CD4-positive, CD25-positive, alpha-beta regulatory T cell (primary cell): ENCODE measurements around the gene NACC2. TPM values are rescaled to one million over a fixed set of nuclear protein-coding genes. Genes with fewer than 3 reads are reported as not detected.
"Not testable (repeated sequence)": the region's sequence is repeated elsewhere in the genome, so short reads cannot be mapped to it uniquely, and the experiment has no call there.

Source experiments
- ATAC-seq, 2 donors: fragments of 150-1000 bp; cut with Tn5 transposase; one replicate each; pipeline ENCODE4 v1.10.0; 2021; ENCODE audit warnings: low read depth in 2 of 2, moderate number of reproducible peaks in 2 of 2, moderate library complexity in 1 of 2
- DNase-seq, 3 donors: peaks; one replicate each; pipeline versions ENCODE4 v3.0.0 to v3.0.0-alpha.2; 2012 to 2022; ENCODE audit warnings: mixed read lengths in 1 of 3
- H3K27ac ChIP-seq: one replicate; pipeline ENCODE4 v1.7.0; 2013; ENCODE audit warnings: mild to moderate bottlenecking, low read length; ENCODE audit not compliant: insufficient read depth, poor library complexity, severe bottlenecking
- H3K27me3 ChIP-seq: one replicate; pipeline ENCODE4 v1.7.0; 2013; ENCODE audit warnings: low read length; ENCODE audit not compliant: control insufficient read depth, insufficient read depth
- H3K36me3 ChIP-seq: one replicate; pipeline ENCODE4 v1.7.0; 2013; ENCODE audit warnings: mild to moderate bottlenecking, low read length, moderate library complexity; ENCODE audit not compliant: control insufficient read depth, insufficient read depth
- H3K4me1 ChIP-seq: 2 replicates; pipeline ENCODE4 v1.7.0; 2013; ENCODE audit warnings: mild to moderate bottlenecking, low read length; ENCODE audit not compliant: insufficient read depth, control insufficient read depth, poor library complexity, severe bottlenecking
- H3K4me3 ChIP-seq: one replicate; pipeline ENCODE4 v1.7.0; 2013; ENCODE audit warnings: low read depth, mild to moderate bottlenecking, low read length, moderate library complexity
- H3K9me3 ChIP-seq, 2 experiments: 1 replicate in 1 of 2; 2 replicates in 1 of 2; pipeline ENCODE4 v1.7.0; 2013; ENCODE audit warnings: low read length in 2 of 2, mild to moderate bottlenecking in 1 of 2, moderate library complexity in 1 of 2; ENCODE audit not compliant: control insufficient read depth in 2 of 2
- H3K27ac Mint-ChIP-seq, 3 donors: one replicate each; pipeline ENCODE4 v1.8.0; 2020 to 2022; ENCODE audit warnings: mild to moderate bottlenecking in 3 of 3, mixed read lengths in 3 of 3, moderate library complexity in 2 of 3
- H3K27me3 Mint-ChIP-seq: one replicate; pipeline ENCODE4 v1.8.0; 2022; ENCODE audit warnings: mild to moderate bottlenecking, mixed read lengths
- H3K36me3 Mint-ChIP-seq: one replicate; pipeline ENCODE4 v1.8.0; 2020; ENCODE audit warnings: mixed read lengths
- H3K4me1 Mint-ChIP-seq, 4 donors: one replicate each; pipeline ENCODE4 v1.8.0; 2020 to 2022; ENCODE audit warnings: mixed read lengths in 4 of 4, mild to moderate bottlenecking in 1 of 4
- H3K4me3 Mint-ChIP-seq, 4 donors: one replicate each; pipeline ENCODE4 v1.8.0; 2020 to 2022; ENCODE audit warnings: mild to moderate bottlenecking in 4 of 4, mixed read lengths in 4 of 4, moderate library complexity in 3 of 4
- H3K9me3 Mint-ChIP-seq, 7 donors: one replicate each; pipeline ENCODE4 v1.8.0; 2020 to 2022; ENCODE audit warnings: mixed read lengths in 7 of 7, mild to moderate bottlenecking in 3 of 7, moderate library complexity in 2 of 7
- polyA plus RNA-seq, 4 donors: library from polyadenylated mRNA; unstranded; fragments of 300-500 nt; fragmentation: Illumina TruSeq; gene quantifications; one replicate each; pipeline ENCODE4 v1.2.3, GENCODE V29; 2021
- total RNA-seq: library from RNA; stranded (reverse); gene quantifications from one replicate; pipeline ENCODE4 v1.2.3, GENCODE V29; 2022

The NACC2 gene
- total and polyA plus RNA-seq, 5 donors from 2014 or later, result 0.76 to 4.8 (median 1.0) TPM

DNA sequence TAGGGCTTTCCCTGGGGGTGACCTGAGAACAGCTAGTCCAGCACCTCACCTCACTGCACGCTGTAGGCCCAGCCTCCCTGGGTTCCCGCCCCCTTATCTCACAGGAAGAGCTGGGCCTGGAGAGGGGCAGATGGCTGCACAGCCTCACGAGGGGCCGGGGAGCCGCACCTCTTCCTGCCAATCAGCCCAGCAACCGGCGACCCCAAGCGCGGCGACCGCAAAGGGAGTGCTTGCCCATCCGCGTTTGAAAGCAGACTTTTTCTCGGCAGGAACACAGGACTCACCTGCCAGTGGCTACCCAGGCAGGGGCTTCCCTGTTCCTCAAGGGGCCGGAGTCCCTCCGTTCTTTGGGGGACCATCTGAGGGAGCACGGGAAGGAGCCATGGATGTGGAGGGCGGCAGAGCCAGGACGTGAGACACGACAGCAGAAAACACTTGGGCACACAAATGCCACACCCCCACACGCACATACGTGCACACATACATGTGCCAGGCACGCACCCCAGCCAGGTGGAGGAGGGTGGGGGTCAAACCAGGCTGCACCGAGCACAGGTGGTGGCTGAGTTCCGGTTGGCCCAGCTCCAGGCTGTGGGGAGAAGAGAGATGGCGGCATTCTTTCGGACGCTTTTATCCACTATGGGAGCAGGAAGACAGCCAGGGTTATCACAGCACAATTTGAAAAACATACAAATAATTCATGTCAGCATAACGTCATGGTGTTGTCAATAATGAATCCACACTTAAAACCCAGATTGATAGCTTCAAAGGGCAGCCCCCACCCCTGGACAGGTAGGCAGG, 12.3 kb upstream of the NACC2 start:
- Mint-ChIP-seq H3K4me1 (peaks cover 4 to 62% (median 19%) of the 10 kb centered on the region in 4 donors), H3K9me3 (no peaks in the 10 kb centered on the region), H3K27me3 (no peaks in the 10 kb centered on the region), H3K36me3 (no peaks in the 10 kb centered on the region), H3K27ac (peak overlapping the region; percentile 86 to 96 (median 90)), H3K4me3 (peak overlapping the region; percentile 77 to 87 (median 83))
- Histone ChIP-seq H3K27ac (peak overlapping the region; percentile 83), H3K36me3 (no peaks in the 10 kb centered on the region), H3K27me3 (no peaks in the 10 kb centered on the region), H3K4me1 (peaks cover 65% of the 10 kb centered on the region), H3K4me3 (peak overlapping the region; percentile 26), H3K9me3 (no peaks in the 10 kb centered on the region)
- DNase-seq (peak; percentile 51 to 89 (median 52)), ATAC-seq (peak; percentile 15 to 17)

DNA sequence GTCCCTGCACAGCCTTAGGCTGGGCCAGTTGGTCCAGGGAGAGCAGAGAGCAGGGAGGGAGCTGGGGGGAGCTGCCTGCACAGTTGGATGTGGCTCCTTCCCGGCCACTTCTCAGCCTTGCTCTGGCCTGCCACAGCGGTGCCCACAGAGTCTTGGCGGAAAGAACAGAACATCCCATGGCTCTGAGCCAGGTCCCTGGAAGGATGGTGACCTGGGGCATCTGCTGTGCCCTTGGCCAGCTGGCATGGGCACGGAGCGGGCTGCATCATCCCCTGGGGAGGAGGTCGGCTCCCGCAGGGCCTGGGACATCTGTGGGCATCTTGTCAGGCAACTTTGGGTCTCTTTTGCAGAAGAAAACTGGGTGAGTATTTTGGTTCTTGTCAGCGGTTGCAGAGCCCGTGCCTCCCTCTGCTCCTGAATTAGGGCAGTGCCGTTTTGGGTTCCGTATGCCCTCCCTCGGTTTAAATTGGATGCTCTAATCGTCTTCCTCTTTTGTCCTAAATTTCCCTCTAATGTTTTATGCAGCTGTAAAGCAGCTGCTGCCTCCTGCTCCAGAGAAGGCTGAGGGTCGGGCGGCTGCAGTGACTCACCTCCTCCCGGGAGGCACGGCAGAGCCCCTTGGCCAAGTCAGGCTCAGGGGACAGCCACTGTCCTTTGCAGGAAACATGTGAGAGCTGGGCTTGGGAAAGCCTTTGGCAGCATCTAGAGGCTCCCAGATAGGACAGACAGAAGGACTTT, 10.5 kb upstream of the NACC2 start:
- H3K27me3 ChIP-seq, result no peaks in the 10 kb centered on the region
- peak overlapping the region; percentile 83 for H3K27ac ChIP-seq
- ATAC-seq (no peak), DNase-seq (no peak)
- peak overlapping the region; percentile 75 to 96 (median 94) for H3K27ac Mint-ChIP-seq
- no peaks in the 10 kb centered on the region for H3K9me3 Mint-ChIP-seq
- H3K4me1 ChIP-seq, result peaks cover 47% of the 10 kb centered on the region
- H3K4me3 ChIP-seq, result no peak overlapping the region
- H3K36me3 Mint-ChIP-seq, result no peaks in the 10 kb centered on the region
- H3K9me3 ChIP-seq, result no peaks in the 10 kb centered on the region
- peak overlapping the region; percentile 15 to 43 (median 41) for H3K4me3 Mint-ChIP-seq
- H3K27me3 Mint-ChIP-seq, result no peaks in the 10 kb centered on the region
- H3K4me1 Mint-ChIP-seq, result peaks cover 0 to 46% (median 12%) of the 10 kb centered on the region in 4 donors
- no peaks in the 10 kb centered on the region for H3K36me3 ChIP-seq

DNA sequence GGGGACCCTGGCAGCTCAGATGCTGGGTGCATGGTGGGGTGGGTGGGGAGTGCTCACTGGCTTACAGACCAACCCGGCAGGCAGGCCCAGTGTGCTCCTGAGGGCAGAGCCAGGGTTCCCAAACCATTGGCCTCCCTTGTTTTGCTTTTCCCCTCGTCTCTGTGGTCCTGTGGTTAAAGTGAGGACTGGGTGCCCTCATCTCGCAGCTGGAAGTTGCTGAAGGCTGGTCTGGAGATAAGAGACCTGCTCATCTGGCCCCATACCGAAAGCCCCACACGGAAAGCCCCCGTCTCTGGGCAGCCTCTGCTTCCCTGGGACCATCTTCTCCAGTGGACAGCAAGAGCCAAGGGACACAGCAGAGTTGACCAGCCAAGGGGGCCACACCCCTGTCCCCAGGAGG, 9.8 kb upstream of the NACC2 start:
- Histone ChIP-seq H3K27me3 (no peaks in the 10 kb centered on the region), H3K36me3 (no peaks in the 10 kb centered on the region), H3K4me1 (peaks cover 41% of the 10 kb centered on the region), H3K27ac (no peak overlapping the region), H3K4me3 (no peak overlapping the region), H3K9me3 (no peaks in the 10 kb centered on the region)
- Mint-ChIP-seq H3K27me3 (no peaks in the 10 kb centered on the region), H3K36me3 (no peaks in the 10 kb centered on the region), H3K4me1 (peaks cover 0 to 40% (median 10%) of the 10 kb centered on the region in 4 donors), H3K27ac (peak overlapping the region in 1 of 3 donors; percentile 96), H3K9me3 (no peaks in the 10 kb centered on the region), H3K4me3 (peak overlapping the region in 1 of 4 donors; percentile 41)
- ATAC-seq, result no peak
- DNase-seq, result no peak

DNA sequence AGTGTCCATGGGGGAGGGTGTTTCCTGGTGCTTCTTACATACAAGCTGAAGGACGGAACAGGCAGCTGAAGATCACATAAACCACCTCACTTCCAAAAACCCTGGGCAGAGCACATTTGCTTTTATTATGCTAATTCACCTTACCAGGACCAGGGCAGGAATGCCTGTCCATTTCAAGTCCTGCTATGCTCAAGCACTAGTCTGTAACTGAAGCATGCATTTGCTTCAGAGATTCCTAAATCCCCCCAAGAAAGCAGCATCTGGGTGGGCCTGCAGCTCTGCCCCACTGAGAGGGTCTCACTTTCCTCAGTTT, 9.4 kb upstream of the NACC2 start:
- DNase-seq (no peak), ATAC-seq (no peak)
- no peaks in the 10 kb centered on the region for H3K36me3 ChIP-seq
- H3K27ac ChIP-seq, result no peak overlapping the region
- no peaks in the 10 kb centered on the region for H3K27me3 Mint-ChIP-seq
- H3K4me1 Mint-ChIP-seq, result peaks cover 0 to 38% (median 10%) of the 10 kb centered on the region in 4 donors
- no peaks in the 10 kb centered on the region for H3K36me3 Mint-ChIP-seq
- peaks cover 37% of the 10 kb centered on the region for H3K4me1 ChIP-seq
- H3K4me3 ChIP-seq, result no peak overlapping the region
- no peaks in the 10 kb centered on the region for H3K27me3 ChIP-seq
- no peak overlapping the region for H3K27ac Mint-ChIP-seq
- peak overlapping the region in 1 of 4 donors; percentile 69 for H3K4me3 Mint-ChIP-seq
- H3K9me3 Mint-ChIP-seq, result no peaks in the 10 kb centered on the region
- H3K9me3 ChIP-seq, result no peaks in the 10 kb centered on the region

DNA sequence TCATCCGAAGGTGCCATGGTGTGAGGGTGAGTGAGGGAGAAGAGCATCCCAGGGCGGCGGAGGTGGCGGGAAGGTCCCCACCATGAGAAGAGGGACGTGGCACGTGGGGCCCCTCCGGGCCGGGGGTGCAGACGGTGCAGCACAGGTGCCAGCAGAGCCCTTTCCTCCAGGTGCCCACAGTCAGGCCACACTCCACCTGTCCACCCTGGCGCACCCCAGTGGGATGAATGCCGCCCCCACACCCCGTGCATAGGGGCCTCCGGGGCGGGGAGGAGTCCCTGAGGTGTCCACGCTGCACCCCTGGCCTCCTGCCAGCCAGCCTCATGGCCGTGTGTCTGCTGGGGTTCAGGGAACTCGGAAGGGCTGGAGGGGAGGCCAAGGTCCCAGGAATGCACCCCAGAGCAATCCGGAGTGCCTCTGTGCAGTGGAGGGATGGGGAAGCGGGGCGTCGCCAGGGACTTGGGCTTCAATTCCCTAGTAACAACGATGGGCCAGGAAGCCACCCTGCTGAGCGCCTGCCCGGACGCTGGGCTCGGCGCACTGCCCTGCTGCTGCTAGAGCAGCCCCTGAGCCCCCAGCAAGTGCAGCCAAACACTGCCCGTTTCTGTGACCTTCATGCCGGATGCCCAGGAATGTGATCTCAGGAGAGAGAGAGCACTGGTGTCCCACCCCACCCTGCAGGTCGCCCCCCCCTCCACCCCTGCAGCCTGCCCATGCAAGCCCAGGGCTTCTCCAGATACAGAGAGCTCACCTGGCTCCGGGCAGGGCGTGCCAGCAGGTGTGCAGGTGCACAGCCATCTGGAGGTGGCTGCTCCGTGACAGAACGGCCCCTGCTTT, 8.8 kb upstream of the NACC2 start:
- H3K4me1 Mint-ChIP-seq, result peaks cover 0 to 37% (median 10%) of the 10 kb centered on the region in 4 donors
- Histone ChIP-seq H3K27me3 (no peaks in the 10 kb centered on the region), H3K36me3 (no peaks in the 10 kb centered on the region), H3K27ac (no peak overlapping the region), H3K9me3 (no peaks in the 10 kb centered on the region), H3K4me3 (no peak overlapping the region), H3K4me1 (peaks cover 35% of the 10 kb centered on the region)
- DNase-seq (no peak), ATAC-seq (no peak)
- no peaks in the 10 kb centered on the region for H3K9me3 Mint-ChIP-seq
- H3K36me3 Mint-ChIP-seq, result no peaks in the 10 kb centered on the region
- no peak overlapping the region for H3K27ac Mint-ChIP-seq
- no peaks in the 10 kb centered on the region for H3K27me3 Mint-ChIP-seq
- H3K4me3 Mint-ChIP-seq, result peak overlapping the region in 1 of 4 donors; percentile 69

DNA sequence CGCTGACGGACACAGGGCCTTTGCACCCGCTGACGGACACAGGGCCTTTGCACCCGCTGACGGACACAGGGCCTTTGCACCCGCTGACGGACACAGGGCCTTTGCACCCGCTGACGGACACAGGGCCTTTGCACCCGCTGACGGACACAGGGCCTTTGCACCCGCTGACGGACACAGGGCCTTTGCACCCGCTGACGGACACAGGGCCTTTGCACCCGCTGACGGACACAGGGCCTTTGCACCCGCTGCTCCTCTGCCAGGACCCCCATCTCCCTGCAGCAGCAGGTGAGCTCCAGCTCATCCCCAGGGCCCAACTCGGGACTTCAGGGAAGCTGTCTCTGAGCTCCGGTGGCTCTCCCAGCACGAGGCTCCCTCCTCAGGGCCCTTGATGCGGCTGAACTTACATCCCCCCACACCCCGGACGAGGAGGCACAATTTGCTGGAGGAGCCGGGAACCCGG, 6.6 kb upstream of the NACC2 start:
- H3K27me3 Mint-ChIP-seq, H3K27ac Mint-ChIP-seq, H3K9me3 ChIP-seq, H3K27me3 ChIP-seq, H3K36me3 ChIP-seq, ATAC-seq, H3K36me3 Mint-ChIP-seq, DNase-seq, H3K4me3 ChIP-seq, H3K9me3 Mint-ChIP-seq, H3K4me3 Mint-ChIP-seq, H3K27ac ChIP-seq: not testable (repeated sequence)
- peaks cover 0 to 22% (median 0%) of the 10 kb centered on the region in 4 donors for H3K4me1 Mint-ChIP-seq
- peaks cover 15% of the 10 kb centered on the region for H3K4me1 ChIP-seq

DNA sequence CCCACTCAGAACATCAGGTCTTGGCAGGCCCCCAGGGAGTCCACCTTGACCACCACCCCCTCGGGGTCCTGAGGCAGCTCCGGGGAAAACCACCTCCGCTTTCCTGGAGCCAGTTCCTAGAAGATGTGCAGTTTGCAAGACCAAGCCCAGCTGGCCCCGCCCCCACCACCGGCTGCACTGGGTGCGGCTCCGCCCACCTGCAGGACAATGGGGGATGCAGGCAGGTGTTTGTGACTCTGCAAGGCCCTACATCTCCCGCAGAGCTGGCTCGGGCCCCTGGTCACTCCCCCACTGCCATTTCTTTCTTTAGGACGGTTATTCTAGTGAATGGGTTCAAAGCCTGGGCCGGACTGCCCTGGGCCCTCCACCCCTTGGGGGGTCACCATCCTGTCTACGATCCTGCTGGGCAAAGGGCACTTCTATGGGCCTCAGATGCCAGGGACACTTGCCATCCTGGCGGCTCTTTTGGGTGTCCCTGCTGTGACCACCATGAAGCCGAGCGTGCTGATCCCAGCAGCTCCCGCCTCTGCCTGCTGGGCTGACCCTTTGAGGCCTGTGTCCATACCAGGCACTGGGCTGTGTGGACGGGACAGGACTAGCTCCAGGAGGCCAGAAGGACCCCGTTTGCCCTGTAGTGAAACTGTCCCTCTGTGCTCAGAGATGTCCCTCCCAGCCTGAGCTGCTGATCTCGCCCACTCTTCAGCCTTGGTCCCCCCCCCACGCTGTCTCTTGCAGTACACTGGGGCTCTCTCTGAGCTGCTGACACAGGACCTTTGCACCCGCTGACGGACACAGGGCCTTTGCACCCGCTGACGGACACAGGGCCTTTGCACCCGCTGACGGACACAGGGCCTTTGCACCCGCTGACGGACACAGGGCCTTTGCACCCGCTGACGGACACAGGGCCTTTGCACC, 5.9 kb upstream of the NACC2 start:
- Mint-ChIP-seq H3K27me3 (peaks cover 7% of the 10 kb centered on the region), H3K36me3 (no peaks in the 10 kb centered on the region), H3K27ac (no peak overlapping the region), H3K4me3 (no peak overlapping the region), H3K9me3 (no peaks in the 10 kb centered on the region), H3K4me1 (peaks cover 0 to 20% (median 0%) of the 10 kb centered on the region in 4 donors)
- no peak for ATAC-seq
- Histone ChIP-seq H3K27ac (no peak overlapping the region), H3K27me3 (no peaks in the 10 kb centered on the region), H3K4me1 (peaks cover 12% of the 10 kb centered on the region), H3K4me3 (no peak overlapping the region), H3K9me3 (no peaks in the 10 kb centered on the region), H3K36me3 (no peaks in the 10 kb centered on the region)
- no peak for DNase-seq
